Epithelial cell of proximal tubule (primary cell): ENCODE results near the gene OTOG. TPM values are rescaled to one million over a fixed set of nuclear protein-coding genes. Genes with fewer than 3 reads are reported as not detected.

ENCODE experiments used
- DNase-seq: peaks from one replicate; pipeline ENCODE4 v3.0.0-alpha.2; 2011; ENCODE audit warnings: low read depth
- H3K4me3 ChIP-seq: 2 replicates; pipeline ENCODE4 v1.5.1; 2011; ENCODE audit warnings: low read depth, mild to moderate bottlenecking, low read length
- total RNA-seq: library from RNA; depleted of rRNA; stranded (reverse); fragments of >200 nt; gene quantifications from 2 replicates; pipeline ENCODE4 v1.2.3, GENCODE V29; 2015
- TF ChIP-seq, protein P1 (sequence below): conservative IDR thresholded peaks from 2 replicates; pipeline ENCODE4 v1.5.1; 2012; ENCODE audit warnings: low read depth, mild to moderate bottlenecking, low read length

OTOG gene
- total RNA-seq, 1 donor from 2014 or later = not detected

DNA sequence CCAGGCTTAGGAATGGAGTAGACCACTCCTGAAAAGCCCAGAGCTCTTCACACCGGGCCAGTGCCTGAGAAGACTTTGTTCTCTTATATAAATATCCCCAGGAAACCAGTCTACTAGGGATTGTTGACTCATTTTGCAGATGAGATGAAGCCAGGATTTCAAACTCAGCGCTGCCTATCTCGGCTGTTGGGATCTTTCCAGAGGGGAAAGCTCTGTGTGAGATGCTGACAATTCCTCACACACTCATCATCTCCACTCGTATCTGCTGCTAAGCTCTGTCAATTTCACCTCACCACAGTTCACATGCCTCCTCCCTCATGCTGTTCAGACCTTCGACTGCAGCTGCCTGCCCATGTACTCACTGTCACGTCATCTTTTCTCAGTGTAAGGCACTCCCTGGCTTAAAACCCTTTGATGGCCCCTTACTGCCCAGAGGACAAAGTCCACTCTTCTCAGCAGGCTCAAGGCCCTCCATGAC lies 15.4 kb upstream of the OTOG start:
- peak; percentile 26 for DNase-seq
- TF ChIP-seq, protein P1, sequence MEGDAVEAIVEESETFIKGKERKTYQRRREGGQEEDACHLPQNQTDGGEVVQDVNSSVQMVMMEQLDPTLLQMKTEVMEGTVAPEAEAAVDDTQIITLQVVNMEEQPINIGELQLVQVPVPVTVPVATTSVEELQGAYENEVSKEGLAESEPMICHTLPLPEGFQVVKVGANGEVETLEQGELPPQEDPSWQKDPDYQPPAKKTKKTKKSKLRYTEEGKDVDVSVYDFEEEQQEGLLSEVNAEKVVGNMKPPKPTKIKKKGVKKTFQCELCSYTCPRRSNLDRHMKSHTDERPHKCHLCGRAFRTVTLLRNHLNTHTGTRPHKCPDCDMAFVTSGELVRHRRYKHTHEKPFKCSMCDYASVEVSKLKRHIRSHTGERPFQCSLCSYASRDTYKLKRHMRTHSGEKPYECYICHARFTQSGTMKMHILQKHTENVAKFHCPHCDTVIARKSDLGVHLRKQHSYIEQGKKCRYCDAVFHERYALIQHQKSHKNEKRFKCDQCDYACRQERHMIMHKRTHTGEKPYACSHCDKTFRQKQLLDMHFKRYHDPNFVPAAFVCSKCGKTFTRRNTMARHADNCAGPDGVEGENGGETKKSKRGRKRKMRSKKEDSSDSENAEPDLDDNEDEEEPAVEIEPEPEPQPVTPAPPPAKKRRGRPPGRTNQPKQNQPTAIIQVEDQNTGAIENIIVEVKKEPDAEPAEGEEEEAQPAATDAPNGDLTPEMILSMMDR = no peak
- no peak overlapping the region for H3K4me3 ChIP-seq

DNA sequence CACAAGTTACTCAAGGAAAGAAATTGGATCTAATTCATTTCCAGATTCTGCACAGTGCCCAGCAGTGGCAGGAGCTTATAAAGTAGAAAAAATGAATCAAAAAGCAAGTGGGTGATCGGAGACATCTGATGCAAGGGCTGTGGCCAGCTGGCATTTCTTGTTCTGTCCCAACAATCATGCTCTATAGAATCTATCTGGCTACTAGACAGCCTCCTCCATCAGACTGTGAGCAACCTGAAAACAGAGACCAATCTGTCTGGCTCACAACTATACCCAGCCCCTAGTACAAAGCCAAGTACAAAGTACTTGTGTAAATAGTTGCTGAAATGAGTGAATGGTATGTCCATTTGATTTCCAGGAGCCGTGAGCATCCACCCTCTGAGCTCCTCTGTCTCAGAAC lies 14.3 kb upstream of the OTOG start:
- TF ChIP-seq, protein P1 = no peak
- no peak overlapping the region for H3K4me3 ChIP-seq
- no peak for DNase-seq

DNA sequence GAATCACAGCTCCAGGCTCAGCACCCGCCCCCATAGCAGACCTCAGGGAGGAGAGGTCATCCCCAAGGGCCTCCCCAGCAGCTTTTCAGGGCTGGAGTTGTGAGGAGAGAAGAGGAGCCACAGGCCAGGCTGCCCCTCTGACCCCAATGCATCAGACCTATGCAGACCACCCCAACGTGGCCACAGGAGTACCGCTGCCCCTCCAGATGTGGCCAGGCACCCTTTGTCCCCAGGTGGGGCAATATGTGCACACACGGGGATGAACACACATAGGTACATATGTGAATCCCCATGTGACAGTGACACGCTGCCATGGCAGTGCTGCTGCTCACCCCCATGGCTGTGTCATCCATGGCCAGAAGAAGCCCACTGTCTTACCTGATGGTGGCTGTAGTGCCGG lies 13.7 kb upstream of the OTOG start:
- TF ChIP-seq, protein P1 = no peak

DNA sequence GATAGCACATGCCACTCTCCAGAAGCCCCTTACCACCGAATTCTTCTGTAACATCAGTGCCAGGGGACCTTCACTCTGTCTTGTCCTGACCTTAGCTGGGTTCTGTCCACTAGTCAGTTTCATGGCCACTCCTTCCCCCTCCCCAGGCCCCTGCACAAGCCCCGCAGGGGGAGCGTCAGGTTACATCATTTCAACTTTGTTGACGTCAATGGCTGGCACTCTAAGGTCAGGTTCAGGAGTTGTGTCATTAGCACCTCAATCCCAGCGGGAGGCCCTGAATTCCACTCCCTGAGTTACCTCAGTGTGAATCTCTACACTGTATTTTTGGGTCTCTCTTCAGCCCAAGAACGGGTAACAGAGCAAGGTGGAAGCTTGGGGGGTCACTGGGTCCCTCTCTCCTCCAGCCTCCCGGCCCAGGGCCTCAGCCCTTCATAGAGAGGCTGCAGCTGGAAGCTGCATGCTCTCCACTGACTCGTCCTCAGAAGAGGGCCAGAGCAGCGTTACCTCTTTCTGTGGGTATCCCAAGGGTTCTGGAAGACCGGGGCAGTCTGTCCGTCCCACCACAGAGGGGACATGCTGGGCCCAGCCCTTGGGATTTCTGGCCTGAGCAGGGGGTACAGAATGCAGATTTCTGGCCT lies 13.2 kb upstream of the OTOG start:
- DNase-seq = no peak
- TF ChIP-seq, protein P1 = no peak
- H3K4me3 ChIP-seq = no peak overlapping the region

More for the DNA sequence above, 13.7 kb upstream of the OTOG start:
- no peak overlapping the region for H3K4me3 ChIP-seq
- no peak for DNase-seq

DNA sequence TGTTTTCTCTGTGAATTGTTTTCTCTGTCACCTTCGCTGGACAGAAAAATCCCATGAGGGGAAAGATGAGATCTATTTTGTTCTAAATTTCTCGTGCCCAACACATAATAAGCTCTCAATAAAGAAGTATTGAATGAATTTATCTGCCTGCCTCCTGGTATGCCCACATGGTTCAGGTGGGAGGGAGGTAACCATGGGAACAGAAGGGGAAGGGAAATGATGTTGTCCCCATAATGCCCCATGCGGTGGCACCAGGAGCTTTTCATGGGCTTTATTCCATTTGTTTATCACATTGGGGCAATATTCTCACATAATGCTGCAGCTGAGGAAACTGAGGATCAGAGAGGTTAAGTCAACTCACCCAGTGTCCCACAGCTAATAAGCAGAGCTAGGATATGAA lies 11.6 kb upstream of the OTOG start:
- H3K4me3 ChIP-seq = no peak overlapping the region
- no peak for DNase-seq

GRCh38 chr11:17537261-17537660 lies 9.8 kb upstream of the OTOG start:
- DNase-seq = no peak
- no peak overlapping the region for H3K4me3 ChIP-seq
- TF ChIP-seq, protein P1 = no peak

More for the DNA sequence above, 11.6 kb upstream of the OTOG start:
- TF ChIP-seq, protein P1 = no peak

DNA sequence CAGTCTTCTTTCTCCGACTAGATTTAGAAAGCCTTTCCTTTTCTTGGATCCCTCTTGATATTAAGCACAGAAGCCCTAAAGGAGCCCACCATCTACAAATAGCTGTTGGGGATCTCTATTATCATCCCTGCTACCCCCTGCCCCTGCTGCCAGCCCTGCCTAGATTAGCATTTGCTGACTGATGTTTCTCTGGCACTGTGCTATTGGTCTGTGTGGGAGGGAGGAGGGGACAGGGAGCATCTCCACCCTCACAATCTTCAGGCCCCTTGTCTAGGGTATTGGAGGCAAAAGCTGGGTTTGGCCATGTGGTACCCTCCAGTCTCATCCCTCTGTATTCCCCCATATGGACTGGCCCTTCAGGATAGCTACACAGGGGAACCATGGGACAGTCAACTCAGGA lies 9.0 kb upstream of the OTOG start:
- H3K4me3 ChIP-seq = no peak overlapping the region
- DNase-seq = no peak
- TF ChIP-seq, protein P1 = no peak
